ENCODE measurements around the gene TSPOAP1. TPM values are rescaled to one million over a fixed set of nuclear protein-coding genes. Genes with fewer than 3 reads are reported as not detected.

TSPOAP1 gene
- total and polyA plus RNA-seq, 2 experiments from 2014 or later = 15.4 to 19.0 TPM

GRCh38 chr17:58329810-58330537 lies 1.4 kb upstream of the TSPOAP1 start:
- no peak overlapping the region for H3K4me3 ChIP-seq
- no peaks in the 10 kb centered on the region for H3K9me2 ChIP-seq (replicated peaks; ENCODE audit: insufficient read depth)
- no peaks in the 10 kb centered on the region for H3K36me3 ChIP-seq (replicated peaks; ENCODE audit: insufficient read depth, low read depth)
- TF ChIP-seq EZH2phosphoT487 (IDR thresholded peaks at IDR 0.05; ENCODE audit: low read depth, severe bottlenecking, unreplicated experiment) (no peak), EZH2 (IDR thresholded peaks at IDR 0.05; ENCODE audit: borderline replicate concordance) (no peak), CTCF (IDR thresholded peaks at IDR 0.05; ENCODE audit: poor library complexity) (no peak)
- H3K27me3 ChIP-seq = no peaks in the 10 kb centered on the region
- H3K4me1 ChIP-seq (ENCODE audit: insufficient read depth) = peaks cover 2% of the 10 kb centered on the region
- H3K9me3 ChIP-seq (ENCODE audit: low read depth) = no peaks in the 10 kb centered on the region
- H3K79me2 ChIP-seq = no peaks in the 10 kb centered on the region
- no peaks in the 10 kb centered on the region for H4K20me1 ChIP-seq (ENCODE audit: insufficient read depth, poor library complexity, severe bottlenecking)
- H3K4me2 ChIP-seq = no peak overlapping the region
- WGBS (ENCODE audit: low lambda C conversion rate, missing lambda C conversion rate) = 87% methylated on average over 4 of the region's 4 CpGs
- H3K27ac ChIP-seq = no peak overlapping the region
- no peak overlapping the region for H2AFZ ChIP-seq
- no peak for DNase-seq (ENCODE audit: low spot score)

- TF ChIP-seq EZH2phosphoT487 (IDR thresholded peaks at IDR 0.05; ENCODE audit: low read depth, severe bottlenecking, unreplicated experiment) (no peak), CTCF (IDR thresholded peaks at IDR 0.05; ENCODE audit: poor library complexity) (no peak), EZH2 (IDR thresholded peaks at IDR 0.05; ENCODE audit: borderline replicate concordance) (no peak)
- no peak for DNase-seq (ENCODE audit: low spot score)
- no peaks in the 10 kb centered on the region for H3K27me3 ChIP-seq
- H4K20me1 ChIP-seq (ENCODE audit: insufficient read depth, poor library complexity, severe bottlenecking) = no peaks in the 10 kb centered on the region
- peak overlapping the region; percentile 53 for H3K4me2 ChIP-seq
- no peak overlapping the region for H2AFZ ChIP-seq
- no peak overlapping the region for H3K27ac ChIP-seq
- H3K36me3 ChIP-seq (replicated peaks; ENCODE audit: insufficient read depth, low read depth) = no peaks in the 10 kb centered on the region
- H3K9me3 ChIP-seq (ENCODE audit: low read depth) = no peaks in the 10 kb centered on the region
- 66% methylated on average over 16 of the region's 16 CpGs for WGBS (ENCODE audit: low lambda C conversion rate, missing lambda C conversion rate)
- no peak overlapping the region for H3K4me3 ChIP-seq
- peaks cover 5% of the 10 kb centered on the region for H3K4me1 ChIP-seq (ENCODE audit: insufficient read depth)
- no peaks in the 10 kb centered on the region for H3K79me2 ChIP-seq
- no peaks in the 10 kb centered on the region for H3K9me2 ChIP-seq (replicated peaks; ENCODE audit: insufficient read depth)
Observed at GRCh38 chr17:58329035-58329809, 627 bp upstream of the TSPOAP1 start.

- no peak overlapping the region for H3K27ac ChIP-seq
- no peak overlapping the region for H3K4me3 ChIP-seq
- H2AFZ ChIP-seq = no peak overlapping the region
- no peaks in the 10 kb centered on the region for H3K9me2 ChIP-seq (replicated peaks; ENCODE audit: insufficient read depth)
- TF ChIP-seq EZH2phosphoT487 (IDR thresholded peaks at IDR 0.05; ENCODE audit: low read depth, severe bottlenecking, unreplicated experiment) (no peak), CTCF (IDR thresholded peaks at IDR 0.05; ENCODE audit: poor library complexity) (no peak), EZH2 (IDR thresholded peaks at IDR 0.05; ENCODE audit: borderline replicate concordance) (no peak)
- no peak overlapping the region for H3K4me2 ChIP-seq
- 86% methylated on average over 19 of the region's 19 CpGs for WGBS (ENCODE audit: low lambda C conversion rate, missing lambda C conversion rate)
- H3K36me3 ChIP-seq (replicated peaks; ENCODE audit: insufficient read depth, low read depth) = no peaks in the 10 kb centered on the region
- no peaks in the 10 kb centered on the region for H3K79me2 ChIP-seq
- no peak for DNase-seq (ENCODE audit: low spot score)
- H3K9me3 ChIP-seq (ENCODE audit: low read depth) = no peaks in the 10 kb centered on the region
- no peaks in the 10 kb centered on the region for H3K27me3 ChIP-seq
- H4K20me1 ChIP-seq (ENCODE audit: insufficient read depth, poor library complexity, severe bottlenecking) = no peaks in the 10 kb centered on the region
- peaks cover 10% of the 10 kb centered on the region for H3K4me1 ChIP-seq (ENCODE audit: insufficient read depth)
Observed at GRCh38 chr17:58327363-58328194, 1.0 kb downstream of the TSPOAP1 start.

Measured in hepatocyte (in vitro differentiated cells).